ENCODE results near the gene KIF27. TPM values are rescaled to one million over a fixed set of nuclear protein-coding genes. Genes with fewer than 3 reads are reported as not detected.

The KIF27 gene
- total RNA-seq, 1 experiment from 2014 or later = 0.69 TPM

Other genes with a start within 250 kb of the KIF27 start
- gene UBQLN1, start 213.5 kb downstream of the KIF27 start, total RNA-seq (2014; rRNA removed; shearing (Covaris generic); ENCODE audit: low replicate concordance) = 77.3 and 105 TPM in 2 replicates
- gene GKAP1, start 103.7 kb downstream of the KIF27 start, total RNA-seq (2014; rRNA removed; shearing (Covaris generic); ENCODE audit: low replicate concordance) = 0.86 and 18.1 TPM in 2 replicates
- gene HNRNPK, start 58.8 kb upstream of the KIF27 start, total RNA-seq (2014; rRNA removed; shearing (Covaris generic); ENCODE audit: low replicate concordance) = 753 and 901 TPM in 2 replicates
- gene RMI1, start 59.4 kb upstream of the KIF27 start, total RNA-seq (2014; rRNA removed; shearing (Covaris generic); ENCODE audit: low replicate concordance) = 11.6 and 34.4 TPM in 2 replicates

Data from MG63 (cell line).